HepG2 (cell line): ENCODE results near the gene IL22. TPM values are rescaled to one million over a fixed set of nuclear protein-coding genes. Genes with fewer than 3 reads are reported as not detected.

Experiments used
- ATAC-seq: fragments of 200-7000 bp; cut with Tn5 transposase; 3 replicates; pipeline ENCODE4 v1.9.1; 2020; ENCODE audit warnings: mild to moderate bottlenecking, moderate library complexity
- BruUV-seq: library from RNA; stranded (reverse); fragments of 400-500 nt; replicated peaks from 2 replicates; lab custom pipeline; 2021; lab: Mats Ljungman, UMichigan
- CTCF ChIA-PET: fragments of 300-600 bp; formaldehyde crosslinking; extraction: SDS; loops from one replicate; lab custom pipeline; 2021; ENCODE audit warnings: low total read pairs, inconsistent platforms, low intra/inter-chr PET ratio; lab: Yijun Ruan, JAX
- POLR2A ChIA-PET: fragments of 350-600 bp; sonication (Branson Sonifier 250); formaldehyde crosslinking; loops from one replicate; lab custom pipeline; 2020; ENCODE audit warnings: antibody characterized with exemption, inconsistent platforms; lab: Yijun Ruan, JAX
- DNase-seq: peaks from one replicate; pipeline ENCODE4 v3.0.0-alpha.2; 2015; ENCODE audit warnings: low spot score
- FAIRE-seq: peaks from 3 replicates; lab custom pipeline; 2011; peaks lifted over from hg19 to GRCh38; lab: Jason Lieb, UNC
- H2AFZ ChIP-seq: one replicate; pipeline ENCODE4 v1.6.1; 2011; ENCODE audit warnings: low read length, inconsistent platforms
- H3K27ac ChIP-seq: fragments of 300-600 bp; 3 replicates; pipeline ENCODE4 v1.8.0; 2011; ENCODE audit warnings: mixed run types, mild to moderate bottlenecking, mixed read lengths, low read length, inconsistent platforms; ENCODE audit not compliant: insufficient read depth; ENCODE audit errors: extremely low read length
- H3K27me3 ChIP-seq, 2 experiments: fragments of 200-600 bp in 1 of 2; 2 replicates in 1 of 2; 3 replicates in 1 of 2; pipeline versions ENCODE4 v1.6.0 to v1.8.0; 2011; ENCODE audit warnings: low read length in 2 of 2, mild to moderate bottlenecking in 2 of 2, moderate library complexity in 2 of 2, inconsistent platforms in 1 of 2; ENCODE audit not compliant: insufficient read depth in 2 of 2, control insufficient read depth in 1 of 2
- H3K36me3 ChIP-seq, 2 experiments: fragments of 200-600 bp in 1 of 2; replicated peaks in 1 of 2; 2 replicates in 1 of 2; 3 replicates in 1 of 2; pipeline versions ENCODE4 v1.5.1 to v1.8.0; 2011; ENCODE audit warnings: low read length in 2 of 2, inconsistent platforms in 1 of 2; ENCODE audit not compliant: insufficient read depth in 2 of 2, control insufficient read depth in 1 of 2
- H3K4me1 ChIP-seq: 2 replicates; pipeline ENCODE4 v1.5.1; 2012; ENCODE audit warnings: low read length, inconsistent platforms; ENCODE audit not compliant: insufficient read depth
- H3K4me2 ChIP-seq: 2 replicates; pipeline ENCODE4 v1.6.0; 2011; ENCODE audit warnings: low read depth, low read length, inconsistent platforms
- H3K4me3 ChIP-seq, 3 experiments: fragments of 200-600 bp in 1 of 3; sonication (generic), shearing (Covaris generic) in 1 of 3; replicated peaks in 1 of 3; 2 replicates each; pipeline ENCODE4 v1.5.1; 2011 to 2016; ENCODE audit warnings: low read length in 3 of 3, inconsistent platforms in 2 of 3, low read depth in 2 of 3, mild to moderate bottlenecking in 2 of 3, control low read depth in 1 of 3, mixed read lengths in 1 of 3; ENCODE audit not compliant: insufficient read depth in 1 of 3
- H3K79me2 ChIP-seq: one replicate; pipeline ENCODE4 v1.6.1; 2011; ENCODE audit warnings: low read length, inconsistent platforms; ENCODE audit not compliant: insufficient read depth
- H3K9ac ChIP-seq: 2 replicates; pipeline ENCODE4 v1.6.0; 2011; ENCODE audit warnings: mild to moderate bottlenecking, low read depth, low read length, inconsistent platforms; ENCODE audit not compliant: insufficient read depth
- H3K9me3 ChIP-seq: 2 replicates; pipeline ENCODE4 v1.5.1; 2012; ENCODE audit warnings: mild to moderate bottlenecking, low read length
- H4K20me1 ChIP-seq: 2 replicates; pipeline ENCODE4 v1.6.0; 2011; ENCODE audit warnings: inconsistent platforms, mild to moderate bottlenecking, low read length, moderate library complexity; ENCODE audit not compliant: insufficient read depth
- BHLHE40 ChIP-seq: IDR thresholded peaks from 2 replicates; pipeline ENCODE4 v1.6.1; 2011; ENCODE audit warnings: low read length, improper control_type of control experiment
- BORCS8-MEF2B ChIP-seq: sonication (generic); formaldehyde crosslinking; IDR thresholded peaks from 2 replicates; pipeline ENCODE4 v1.8.0; 2022; ENCODE audit warnings: mild to moderate bottlenecking, missing genetic modification reagents
- GFI1 ChIP-seq: sonication (generic); formaldehyde crosslinking; IDR thresholded peaks from 2 replicates; pipeline ENCODE4 v1.5.0; 2020; ENCODE audit warnings: missing genetic modification reagents, mild to moderate bottlenecking, borderline replicate concordance
- HBP1 ChIP-seq: IDR thresholded peaks from 2 replicates; pipeline ENCODE4 v1.6.1; 2016; ENCODE audit warnings: low read depth, control low read depth
- KDM6A ChIP-seq: IDR thresholded peaks from 2 replicates; pipeline ENCODE4 v1.6.1; 2016; ENCODE audit warnings: low read depth
- PAF1 ChIP-seq: IDR thresholded peaks from 2 replicates; pipeline ENCODE4 v1.6.1; 2016; ENCODE audit warnings: missing genetic modification reagents, missing compliant biosample characterization
- PCBP1 ChIP-seq: fragments of 200-400 bp; formaldehyde crosslinking; IDR thresholded peaks from 2 replicates; pipeline ENCODE4 v1.6.1; 2017; ENCODE audit warnings: mild to moderate bottlenecking, low read depth, low read length, borderline replicate concordance
- RNF219 ChIP-seq: sonication (generic); formaldehyde crosslinking; IDR thresholded peaks from 2 replicates; pipeline ENCODE4 v1.5.0; 2020; ENCODE audit warnings: mild to moderate bottlenecking, missing genetic modification reagents
- THAP8 ChIP-seq: sonication (generic); formaldehyde crosslinking; IDR thresholded peaks from 2 replicates; pipeline ENCODE4 v1.5.1; 2020; ENCODE audit warnings: missing genetic modification reagents, mild to moderate bottlenecking, borderline replicate concordance
- TRAFD1 ChIP-seq: sonication (generic); formaldehyde crosslinking; IDR thresholded peaks from 2 replicates; pipeline ENCODE4 v1.5.1; 2020; ENCODE audit warnings: missing genetic modification reagents, mild to moderate bottlenecking, borderline replicate concordance
- ZBTB20 ChIP-seq: sonication (generic); formaldehyde crosslinking; IDR thresholded peaks from 2 replicates; pipeline ENCODE4 v1.8.1; 2023; ENCODE audit warnings: missing genetic modification reagents, low read depth, mild to moderate bottlenecking, borderline replicate concordance
- ZNF180 ChIP-seq: sonication (generic); formaldehyde crosslinking; IDR thresholded peaks from 2 replicates; pipeline ENCODE4 v1.4.0; 2020; ENCODE audit warnings: low read depth, missing genetic modification reagents, borderline replicate concordance
- ZNF362 ChIP-seq: sonication (generic); formaldehyde crosslinking; IDR thresholded peaks from 2 replicates; pipeline ENCODE4 v1.4.0; 2020; ENCODE audit warnings: missing genetic modification reagents, mild to moderate bottlenecking, borderline replicate concordance
- ZNF737 ChIP-seq: sonication (generic); formaldehyde crosslinking; IDR thresholded peaks from 2 replicates; pipeline ENCODE4 v1.5.0; 2020; ENCODE audit warnings: missing genetic modification reagents, mild to moderate bottlenecking, borderline replicate concordance
- WGBS: methylation state at CpG from one replicate; pipeline ENCODE4 v1.1.6; 2017; ENCODE audit warnings: low lambda C conversion rate; 5-methylcytosine and 5-hydroxymethylcytosine counted together
- in situ Hi-C: cut with HindIII; loops from 2 replicates; pipeline ENCODE4 v1.10.0; 2017; ENCODE audit warnings: low pct_unique_long_range_greater_than_20kb; ENCODE audit not compliant: extremely low pct_ligation_motif_present
- intact Hi-C: fragments of 100-400 bp; cut with micrococcal nuclease; formaldehyde crosslinking; loops from one replicate; pipeline ENCODE4 v1.10.0; 2022; ENCODE audit not compliant: unreplicated experiment
- polyA plus RNA-seq, 8 experiments: library from polyadenylated mRNA; depleted of rRNA in 3 of 8; stranded (reverse) in 7 of 8; unstranded in 1 of 8; fragments of >200 nt; fragmentation: Illumina TruSeq in 4 of 8; extraction: Trizol in 4 of 8; gene quantifications; 2 replicates each; pipeline versions ENCODE4 v1.2.1 to v1.2.3, GENCODE V29; 2011 to 2016; ENCODE audit warnings: low read depth in 4 of 8, missing spikeins in 1 of 8, mixed read lengths in 1 of 8; ENCODE audit not compliant: insufficient read depth in 1 of 8
- total RNA-seq, 5 experiments: library from RNA; depleted of rRNA; stranded (reverse); fragments of >200 nt; fragmentation: Illumina TruSeq; extraction: Trizol; gene quantifications; 2 replicates each; pipeline ENCODE4 v1.2.3, GENCODE V29; 2016; ENCODE audit warnings: low read depth in 1 of 5

The IL22 gene
- total and polyA plus RNA-seq, 2 of the 13 experiments (the other 11 are each of a cell fraction or from before 2014, with no cell fraction given): not detected

GRCh38 chr12:68267892-68268396 is 14.5 kb upstream of the IL22 start:
- H3K27ac ChIP-seq: no peak overlapping the region
- no TSS peak for BruUV-seq
- no peak overlapping the region for H3K9ac ChIP-seq
- H3K36me3 ChIP-seq: no peaks in the 10 kb centered on the region
- H2AFZ ChIP-seq: no peak overlapping the region
- no peak overlapping the region for H3K4me2 ChIP-seq
- WGBS: 3% methylated on average over 6 of the region's 6 CpGs
- no peak for TF ChIP-seq KDM6A (CRISPR knock-in tag)
- no peak for TF ChIP-seq THAP8 (CRISPR knock-in tag)
- no peak for TF ChIP-seq ZNF737 (CRISPR knock-in tag)
- no peak for TF ChIP-seq ZBTB20
- TF ChIP-seq PCBP1: no peak
- no peak for TF ChIP-seq RNF219 (CRISPR knock-in tag)
- no peak for TF ChIP-seq GFI1 (CRISPR knock-in tag)
- no peak for TF ChIP-seq TRAFD1 (CRISPR knock-in tag)
- no peak for TF ChIP-seq BHLHE40
- TF ChIP-seq BORCS8-MEF2B (CRISPR knock-in tag): no peak
- TF ChIP-seq HBP1 (CRISPR knock-in tag): no peak
- no peak for TF ChIP-seq ZNF362
- TF ChIP-seq PAF1: no peak
- no peak for TF ChIP-seq ZNF180 (CRISPR knock-in tag)
- H3K4me3 ChIP-seq: no peak overlapping the region
- no peak for FAIRE-seq
- no peaks in the 10 kb centered on the region for H4K20me1 ChIP-seq
- POLR2A ChIA-PET: no interaction called here
- H3K9me3 ChIP-seq: no peaks in the 10 kb centered on the region
- ATAC-seq: no peak
- no peaks in the 10 kb centered on the region for H3K4me1 ChIP-seq
- no peak for DNase-seq
- CTCF ChIA-PET: no interaction called here
- H3K79me2 ChIP-seq: no peaks in the 10 kb centered on the region
- in situ Hi-C loops (no loop called here), intact Hi-C loops (no loop called here)
- peaks cover 3 to 4% of the 10 kb centered on the region in 2 experiments; a peak in 2 of 5 replicates for H3K27me3 ChIP-seq
